Stimulated activated CD8-positive, alpha-beta memory T cell treated with anti-CD3 and anti-CD28 coated beads, Interleukin-4, amount 100 ng/mL, for 4 hours (primary cell): ENCODE measurements around the gene TMEM184B.
"Not testable (repeated sequence)": the region's sequence is repeated elsewhere in the genome, so short reads cannot be mapped to it uniquely, and the experiment has no call there.

Experiments used
- DNase-seq, 2 donors: peaks; one replicate each; pipeline ENCODE4 v3.0.0-alpha.2; 2020; ENCODE audit warnings: low read depth in 2 of 2, low spot score in 1 of 2

The TMEM184B gene

DNA sequence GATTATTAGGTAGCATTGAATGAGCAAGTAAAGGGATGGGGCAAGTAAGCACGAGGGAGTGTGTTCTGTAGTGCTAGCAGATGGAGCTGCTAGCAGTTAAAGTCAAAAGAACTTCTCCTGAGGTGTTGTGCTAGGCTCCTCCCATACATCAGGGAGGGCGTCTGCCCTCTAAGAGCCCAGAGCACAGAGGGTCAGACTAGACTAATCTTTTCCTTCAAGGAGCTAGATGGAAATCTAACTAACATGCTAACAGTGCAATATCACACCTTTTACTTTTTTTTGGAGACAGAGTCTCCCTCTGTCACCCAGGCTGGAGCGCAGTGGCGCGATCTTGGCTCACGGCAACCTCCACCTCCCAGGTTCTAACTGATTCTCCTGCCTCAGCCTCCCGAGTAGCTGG, 88.0 kb downstream of the TMEM184B start:
- DNase-seq = no peak

- peak; percentile 89 to 91 for DNase-seq
Observed at GRCh38 chr22:38181453-38182200, 91.2 kb downstream of the TMEM184B start, which contains the start of gene PLA2G6. Gene PLA2G6 (minus strand): TSS chr22:38181830. CDS start chr22:38169426, 12,404 bp downstream.

GRCh38 chr22:38180841-38181452, 91.9 kb downstream of the TMEM184B start:
- no peak for DNase-seq

GRCh38 chr22:38178605-38178937, 94.2 kb downstream of the TMEM184B start:
- not testable (repeated sequence) for DNase-seq

DNA sequence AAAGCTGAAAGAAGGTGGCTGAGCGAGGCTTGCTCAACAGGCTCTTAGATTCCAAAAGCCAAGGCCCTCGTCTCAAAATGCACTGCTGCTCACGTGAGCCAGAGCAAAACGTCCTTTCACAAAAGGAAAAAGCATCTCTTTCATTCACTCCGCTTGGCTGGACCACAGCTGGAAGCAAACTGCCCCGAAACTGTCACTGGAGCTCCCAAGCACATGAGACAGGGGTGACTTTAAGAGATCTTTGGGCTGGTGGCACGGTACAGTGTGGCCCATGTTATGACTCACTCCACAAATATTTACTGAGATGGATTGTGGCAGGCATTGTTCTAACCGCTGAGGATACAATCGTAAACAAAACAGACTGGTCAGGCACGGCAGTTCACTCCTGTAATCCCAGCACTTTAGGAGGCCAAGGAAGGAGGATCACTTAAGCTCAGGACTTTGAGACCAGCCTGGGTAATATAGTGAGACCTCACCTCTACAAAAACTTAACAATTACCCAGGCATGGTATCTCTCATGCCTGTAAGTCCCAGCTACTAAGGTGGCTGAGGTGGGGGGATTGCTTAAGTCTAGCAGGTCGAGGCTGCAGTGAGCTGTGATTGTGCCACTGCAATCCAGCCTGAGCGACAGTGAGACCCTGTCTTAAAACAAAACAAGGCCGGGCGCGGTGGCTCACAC, 94.7 kb downstream of the TMEM184B start:
- DNase-seq = no peak

DNA sequence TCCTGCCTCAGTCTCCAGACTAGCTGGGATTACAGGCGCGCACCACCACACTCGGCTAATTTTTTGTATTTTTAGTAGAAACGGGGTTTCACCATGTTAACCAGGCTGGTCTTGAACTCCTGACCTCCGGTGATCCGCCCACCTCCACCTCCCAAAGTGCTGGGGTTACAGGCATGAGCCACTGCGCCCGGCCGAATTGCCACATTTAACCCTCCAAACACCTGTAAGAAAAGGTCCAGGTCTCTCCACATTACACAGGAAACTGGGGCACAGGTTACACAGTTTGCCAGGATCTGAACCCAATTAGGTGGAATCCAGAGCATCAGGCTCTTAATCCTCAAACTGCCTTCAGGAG, 95.3 kb downstream of the TMEM184B start:
- DNase-seq = not testable (repeated sequence)

- no peak for DNase-seq
Observed at GRCh38 chr22:38177044-38177443, 95.8 kb downstream of the TMEM184B start.

GRCh38 chr22:38176170-38176741, 96.6 kb downstream of the TMEM184B start:
- peak in 1 of 2 donors; percentile 43 for DNase-seq

DNA sequence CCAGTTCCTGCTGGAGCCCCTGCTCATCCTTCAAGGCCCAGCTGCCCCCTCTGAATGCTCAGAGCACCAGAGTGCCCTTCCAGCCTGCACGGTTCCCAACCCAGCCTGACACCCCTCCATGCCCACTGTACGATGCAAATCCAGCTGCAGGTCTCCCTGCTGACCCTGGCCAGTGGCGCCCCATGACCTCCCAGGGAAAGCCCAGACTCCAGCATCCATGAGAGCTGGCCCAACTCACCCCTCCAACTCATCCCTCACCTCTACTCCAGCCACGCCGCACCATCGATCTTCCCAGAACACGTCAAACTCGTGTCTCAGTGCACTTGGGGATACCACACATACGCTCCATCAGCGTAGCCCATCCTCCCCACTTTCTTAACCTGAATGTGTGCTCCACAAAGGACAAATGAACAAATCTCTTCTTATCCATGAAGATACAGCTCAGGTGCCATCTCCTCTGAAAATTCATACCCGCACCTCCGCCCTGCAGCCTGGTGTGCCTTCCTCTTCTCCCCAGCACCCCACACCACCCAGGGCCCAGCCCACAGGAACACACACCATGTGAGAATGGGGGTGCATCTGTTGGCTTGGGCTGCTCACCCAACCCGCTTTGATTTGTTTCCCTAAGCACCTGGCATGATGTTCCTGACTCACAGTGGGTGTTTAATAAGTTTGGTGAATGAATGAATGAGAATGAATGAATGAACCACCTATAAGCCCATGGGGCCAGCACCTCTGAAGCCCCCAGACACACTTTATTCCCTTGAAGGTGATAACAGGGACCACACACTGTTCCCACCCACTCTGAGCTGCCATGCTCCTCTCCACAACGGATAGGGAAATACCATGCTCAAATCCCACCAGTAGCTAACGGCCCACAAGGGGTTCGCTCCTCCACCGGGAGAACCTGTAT, 97.3 kb downstream of the TMEM184B start:
- DNase-seq = no peak

GRCh38 chr22:38174626-38175025, 98.2 kb downstream of the TMEM184B start:
- no peak for DNase-seq

- DNase-seq = no peak
Observed at GRCh38 chr22:38173641-38173906, 99.2 kb downstream of the TMEM184B start.

DNA sequence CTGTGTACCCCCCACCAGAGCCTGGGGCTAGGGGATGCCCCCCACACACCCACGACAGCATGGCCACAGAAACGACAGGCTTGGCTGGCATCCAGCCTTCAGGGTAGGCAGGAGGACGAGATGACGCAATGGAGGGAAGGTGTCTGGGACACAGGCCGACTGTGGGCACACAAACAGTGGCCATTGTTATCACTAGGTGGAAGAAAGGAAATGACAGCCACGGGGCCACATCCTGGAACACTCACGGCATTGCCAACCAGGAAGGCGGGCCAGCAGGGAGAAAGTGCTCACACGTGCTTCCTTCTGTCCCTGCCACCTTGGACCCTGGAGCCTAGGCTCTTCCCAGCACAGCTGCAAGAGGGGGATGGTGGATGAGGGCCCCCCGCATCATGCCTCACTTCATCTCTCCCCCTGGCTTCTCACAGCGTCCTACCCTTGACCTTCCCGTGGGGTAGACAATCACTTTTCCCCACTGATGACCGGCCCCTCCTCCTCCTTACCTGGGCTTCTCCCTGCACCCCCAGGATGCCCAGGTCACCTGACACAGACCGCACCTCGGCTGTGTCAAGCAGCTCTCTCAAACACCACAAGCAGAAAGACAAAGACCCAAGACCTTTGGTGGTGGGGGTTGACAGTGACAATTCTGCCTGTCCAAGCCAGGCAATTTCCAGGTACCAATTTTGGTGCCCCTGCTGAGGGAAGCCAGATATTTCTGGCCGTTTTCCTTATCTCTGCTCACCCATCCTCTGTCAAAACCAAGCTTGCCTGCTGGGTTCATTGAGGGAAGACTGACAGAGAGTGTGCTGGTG, 99.8 kb downstream of the TMEM184B start:
- peak in 1 of 2 donors; percentile 47 for DNase-seq

GRCh38 chr22:38171927-38172831, 100.6 kb downstream of the TMEM184B start:
- no peak for DNase-seq

GRCh38 chr22:38170469-38170868, 102.3 kb downstream of the TMEM184B start:
- DNase-seq = no peak
